ENCODE data around the gene KASH5. TPM values are rescaled to one million over a fixed set of nuclear protein-coding genes. Genes with fewer than 3 reads are reported as not detected.

Gene KASH5
- polyA plus RNA-seq, 6 donors from 2014 or later, result not detected

GRCh38 chr19:49422407-49423070 is 34.5 kb downstream of the KASH5 start:
- peaks cover 56 to 77% (median 65%) of the 10 kb centered on the region in 3 donors for H3K4me1 Mint-ChIP-seq
- peak overlapping the region in 2 of 6 donors; percentile 22 to 31 for H3K27ac Mint-ChIP-seq
- H3K27me3 Mint-ChIP-seq, result peaks cover 73 to 100% (median 99%) of the 10 kb centered on the region in 3 donors
- H3K4me3 Mint-ChIP-seq, result peak overlapping the region; percentile 51 to 91 (median 86)
- DNase-seq (no peak), ATAC-seq (ENCODE audit: low read depth in 2 of 2) (peak; percentile 24 to 40)
- peaks cover 0 to 8% (median 0%) of the 10 kb centered on the region in 7 donors for H3K9me3 Mint-ChIP-seq
- H3K36me3 Mint-ChIP-seq, result peaks cover 0 to 31% of the 10 kb centered on the region in 2 donors

GRCh38 chr19:49423071-49423984 is 35.3 kb downstream of the KASH5 start, which contains the start of gene PTH2:
Gene PTH2, minus strand, starts transcription at chr19:49423441. Its CDS starts 102 bp downstream, at chr19:49423339.
- Mint-ChIP-seq H3K4me1 (peaks cover 61 to 77% (median 65%) of the 10 kb centered on the region in 3 donors), H3K4me3 (peak within 1 kb of the TSS; percentile 51 to 91 (median 86)), H3K9me3 (peaks cover 0 to 8% (median 0%) of the 10 kb centered on the region in 7 donors), H3K36me3 (peaks cover 0 to 31% of the 10 kb centered on the region in 2 donors), H3K27ac (peak within 1 kb of the TSS in 4 of 6 donors; percentile 22 to 81 (median 53)), H3K27me3 (peaks cover 77 to 100% (median 99%) of the 10 kb centered on the region in 3 donors)
- DNase-seq (no peak), ATAC-seq (ENCODE audit: low read depth in 2 of 2) (peak; percentile 27 to 35)

GRCh38 chr19:49423985-49424303 is 35.9 kb downstream of the KASH5 start:
- no peak for ATAC-seq (ENCODE audit: low read depth in 2 of 2)
- Mint-ChIP-seq H3K27me3 (peaks cover 80 to 100% (median 99%) of the 10 kb centered on the region in 3 donors), H3K27ac (peak overlapping the region in 1 of 6 donors; percentile 75), H3K9me3 (peaks cover 0 to 8% (median 0%) of the 10 kb centered on the region in 7 donors), H3K4me1 (peaks cover 65 to 82% (median 65%) of the 10 kb centered on the region in 3 donors), H3K4me3 (peak overlapping the region in 5 of 8 donors; percentile 6 to 78 (median 51)), H3K36me3 (peaks cover 0 to 31% of the 10 kb centered on the region in 2 donors)
- no peak for DNase-seq

- no peak for DNase-seq
- peak within 1 kb of the TSS in 1 of 6 donors; percentile 42 for H3K27ac Mint-ChIP-seq
- no peak for ATAC-seq (ENCODE audit: low read depth in 2 of 2)
- peaks cover 0 to 23% of the 10 kb centered on the region in 2 donors for H3K36me3 Mint-ChIP-seq
- peak within 1 kb of the TSS in 3 of 8 donors; percentile 11 to 61 (median 42) for H3K4me3 Mint-ChIP-seq
- H3K27me3 Mint-ChIP-seq, result peaks cover 76 to 100% (median 99%) of the 10 kb centered on the region in 3 donors
- peaks cover 59 to 81% (median 65%) of the 10 kb centered on the region in 3 donors for H3K4me1 Mint-ChIP-seq
- peaks cover 0 to 6% (median 0%) of the 10 kb centered on the region in 7 donors for H3K9me3 Mint-ChIP-seq
Measured at GRCh38 chr19:49425178-49425577, 37.1 kb downstream of the KASH5 start, which contains the start of gene GFY. Gene GFY, plus strand, starts transcription at chr19:49425388. Its CDS starts 1,043 bp downstream, at chr19:49426431.

GRCh38 chr19:49425922-49426592 is 38.0 kb downstream of the KASH5 start:
- H3K4me1 Mint-ChIP-seq, result peaks cover 51 to 83% (median 69%) of the 10 kb centered on the region in 3 donors
- no peak for DNase-seq
- H3K9me3 Mint-ChIP-seq, result peaks cover 0 to 8% (median 1%) of the 10 kb centered on the region in 7 donors
- peaks cover 0 to 28% of the 10 kb centered on the region in 2 donors for H3K36me3 Mint-ChIP-seq
- H3K27ac Mint-ChIP-seq, result peak overlapping the region in 1 of 6 donors; percentile 42
- H3K27me3 Mint-ChIP-seq, result peaks cover 76 to 100% (median 99%) of the 10 kb centered on the region in 3 donors
- H3K4me3 Mint-ChIP-seq, result peak overlapping the region in 4 of 8 donors; percentile 36 to 46 (median 44)
- ATAC-seq (ENCODE audit: low read depth in 2 of 2), result no peak

- ATAC-seq (ENCODE audit: low read depth in 2 of 2) (no peak), DNase-seq (no peak)
- Mint-ChIP-seq H3K4me1 (peaks cover 45 to 76% (median 63%) of the 10 kb centered on the region in 3 donors), H3K4me3 (peak overlapping the region in 5 of 8 donors; percentile 13 to 78 (median 53)), H3K9me3 (peaks cover 0 to 8% (median 1%) of the 10 kb centered on the region in 7 donors), H3K27me3 (peaks cover 73 to 99% (median 98%) of the 10 kb centered on the region in 3 donors), H3K27ac (peak overlapping the region in 3 of 6 donors; percentile 63 to 72 (median 71)), H3K36me3 (peaks cover 0 to 25% of the 10 kb centered on the region in 2 donors)
Measured at GRCh38 chr19:49427339-49427738, 39.3 kb downstream of the KASH5 start.

GRCh38 chr19:49427855-49428546 is 40.0 kb downstream of the KASH5 start:
- H3K9me3 Mint-ChIP-seq, result peaks cover 0 to 6% (median 1%) of the 10 kb centered on the region in 7 donors

GRCh38 chr19:49428547-49429451 is 40.8 kb downstream of the KASH5 start:
- H3K27ac Mint-ChIP-seq, result peak overlapping the region in 1 of 6 donors; percentile 16
- H3K36me3 Mint-ChIP-seq, result peaks cover 0 to 27% of the 10 kb centered on the region in 2 donors
- H3K9me3 Mint-ChIP-seq, result peaks cover 0 to 6% (median 1%) of the 10 kb centered on the region in 7 donors
- ATAC-seq (ENCODE audit: low read depth in 2 of 2) (no peak), DNase-seq (no peak)
- peaks cover 46 to 75% (median 62%) of the 10 kb centered on the region in 3 donors for H3K4me1 Mint-ChIP-seq
- peaks cover 69 to 98% (median 98%) of the 10 kb centered on the region in 3 donors for H3K27me3 Mint-ChIP-seq
- H3K4me3 Mint-ChIP-seq, result peak overlapping the region; percentile 60 to 87 (median 78)

More at GRCh38 chr19:49427855-49428546, 40.0 kb downstream of the KASH5 start:
- peak overlapping the region in 3 of 6 donors; percentile 47 to 86 (median 49) for H3K27ac Mint-ChIP-seq
- ATAC-seq (ENCODE audit: low read depth in 2 of 2) (peak; percentile 53 to 57), DNase-seq (no peak)
- H3K4me1 Mint-ChIP-seq, result peaks cover 44 to 76% (median 62%) of the 10 kb centered on the region in 3 donors
- H3K27me3 Mint-ChIP-seq, result peaks cover 69 to 98% (median 98%) of the 10 kb centered on the region in 3 donors
- peaks cover 0 to 27% of the 10 kb centered on the region in 2 donors for H3K36me3 Mint-ChIP-seq
- H3K4me3 Mint-ChIP-seq, result peak overlapping the region; percentile 60 to 87 (median 78)

GRCh38 chr19:49430172-49430677 is 42.2 kb downstream of the KASH5 start:
- H3K4me1 Mint-ChIP-seq, result peaks cover 52 to 70% (median 61%) of the 10 kb centered on the region in 3 donors
- peaks cover 0 to 29% of the 10 kb centered on the region in 2 donors for H3K36me3 Mint-ChIP-seq
- DNase-seq (no peak), ATAC-seq (ENCODE audit: low read depth in 2 of 2) (no peak)
- H3K27me3 Mint-ChIP-seq, result peaks cover 68 to 96% (median 96%) of the 10 kb centered on the region in 3 donors
- H3K9me3 Mint-ChIP-seq, result peaks cover 0 to 6% (median 1%) of the 10 kb centered on the region in 7 donors
- H3K27ac Mint-ChIP-seq, result peak overlapping the region in 2 of 6 donors; percentile 21 to 66
- H3K4me3 Mint-ChIP-seq, result peak overlapping the region in 2 of 8 donors; percentile 42 to 43

- Mint-ChIP-seq H3K27ac (peak overlapping the region in 3 of 6 donors; percentile 21 to 63 (median 28)), H3K27me3 (peaks cover 68 to 96% (median 96%) of the 10 kb centered on the region in 3 donors), H3K4me3 (peak overlapping the region in 2 of 8 donors; percentile 10 to 42), H3K9me3 (peaks cover 0 to 7% (median 1%) of the 10 kb centered on the region in 7 donors), H3K4me1 (peaks cover 51 to 64% (median 57%) of the 10 kb centered on the region in 3 donors), H3K36me3 (peaks cover 0 to 34% of the 10 kb centered on the region in 2 donors)
- DNase-seq, result no peak
- ATAC-seq (ENCODE audit: low read depth in 2 of 2), result peak; percentile 25 to 31
Measured at GRCh38 chr19:49430678-49431329, 42.8 kb downstream of the KASH5 start.

Data from naive B cell (primary cell).